ENCODE measurements around the gene SIK2.
"Not testable (repeated sequence)": the region's sequence is repeated elsewhere in the genome, so short reads cannot be mapped to it uniquely, and the experiment has no call there.

The SIK2 gene

DNA sequence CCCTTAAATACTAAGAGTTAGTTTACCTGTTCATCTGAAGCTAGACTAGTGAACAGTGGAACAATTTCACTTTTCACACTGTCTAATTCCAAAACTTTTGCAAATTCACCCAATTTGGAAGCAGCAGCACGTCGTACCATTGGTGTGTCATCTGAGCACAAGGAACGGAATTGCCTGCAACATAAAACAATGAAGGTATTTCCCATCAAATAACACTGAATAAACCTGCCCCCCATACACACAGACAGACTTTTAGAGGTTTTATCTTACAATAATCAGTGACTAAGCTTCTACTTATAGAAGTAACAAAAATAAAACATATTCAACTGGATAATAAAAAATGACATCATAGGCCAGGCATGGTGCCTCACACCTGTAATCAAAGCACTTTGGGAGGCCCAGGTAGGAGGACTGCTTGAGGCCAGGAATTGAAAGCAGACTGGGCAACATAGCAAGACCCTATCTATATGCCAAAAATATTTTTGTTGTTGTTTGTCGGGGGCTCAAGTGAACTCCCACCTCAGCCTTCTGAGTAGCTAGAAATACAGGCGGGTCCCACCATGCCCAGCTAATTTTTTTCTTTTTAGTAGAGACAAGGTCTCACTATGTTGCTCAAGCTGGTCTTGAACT lies 157.6 kb downstream of the SIK2 start:
- DNase-seq (ENCODE audit: low read depth in 2 of 2): no peak

GRCh38 chr11:111761036-111761435 lies 158.8 kb downstream of the SIK2 start:
- DNase-seq (ENCODE audit: low read depth in 2 of 2): no peak

- DNase-seq (ENCODE audit: low read depth in 2 of 2): no peak
Measured at GRCh38 chr11:111762526-111762925, 160.3 kb downstream of the SIK2 start.

- no peak for DNase-seq (ENCODE audit: low read depth in 2 of 2)
Measured at GRCh38 chr11:111762981-111763643, 160.9 kb downstream of the SIK2 start.

GRCh38 chr11:111764621-111765020 lies 162.4 kb downstream of the SIK2 start:
- no peak for DNase-seq (ENCODE audit: low read depth in 2 of 2)

- DNase-seq (ENCODE audit: low read depth in 2 of 2): no peak
Measured at GRCh38 chr11:111765320-111765983, 163.2 kb downstream of the SIK2 start.

DNA sequence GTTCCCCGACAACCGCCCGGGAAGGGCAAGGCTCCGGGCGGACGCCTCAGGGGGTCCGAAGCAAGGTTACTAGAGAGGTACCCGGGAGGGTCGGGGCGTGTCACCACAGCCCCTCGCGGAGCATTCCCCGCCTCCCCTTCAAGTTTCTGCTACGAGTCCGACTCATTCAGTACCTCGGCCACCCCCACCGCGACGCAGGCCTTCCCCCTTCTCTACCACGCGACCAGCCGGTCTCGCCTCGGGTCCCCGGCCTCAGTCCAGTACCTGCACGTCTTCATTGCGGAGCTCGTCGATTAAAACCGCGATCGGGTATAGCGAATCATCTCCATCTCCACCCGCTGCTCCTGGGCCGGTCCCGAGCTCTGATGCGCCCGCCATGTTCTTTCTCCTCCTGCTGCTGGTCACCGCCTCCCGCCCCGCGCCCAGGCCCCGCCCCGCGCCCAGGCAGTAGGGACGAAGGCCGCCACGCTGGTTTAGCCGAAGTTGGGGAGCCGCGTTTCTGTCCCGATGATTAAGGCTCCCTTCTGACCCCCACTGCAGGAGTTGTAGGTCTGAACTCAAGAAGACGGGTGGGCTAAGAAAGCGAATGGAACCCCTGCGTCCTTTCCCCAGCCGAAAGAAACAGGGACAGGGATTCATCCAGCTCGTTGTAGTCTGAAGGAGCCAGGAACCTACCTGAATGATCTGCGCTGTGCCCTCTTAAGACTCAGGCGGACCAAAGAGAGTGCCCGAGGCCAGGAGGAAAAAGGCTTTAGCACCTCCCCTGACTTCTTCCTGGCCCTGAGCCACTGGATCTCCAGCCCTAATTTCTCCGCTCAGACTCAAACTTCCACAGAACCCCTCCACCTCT lies 164.0 kb downstream of the SIK2 start, which contains the start of gene PPP2R1B:
Gene PPP2R1B (minus strand): TSS at position 406 of the 850 bp plus-strand sequence. CDS start 28 bp downstream, at position 378.
- peak; percentile 42 to 60 for DNase-seq (ENCODE audit: low read depth in 2 of 2)

DNA sequence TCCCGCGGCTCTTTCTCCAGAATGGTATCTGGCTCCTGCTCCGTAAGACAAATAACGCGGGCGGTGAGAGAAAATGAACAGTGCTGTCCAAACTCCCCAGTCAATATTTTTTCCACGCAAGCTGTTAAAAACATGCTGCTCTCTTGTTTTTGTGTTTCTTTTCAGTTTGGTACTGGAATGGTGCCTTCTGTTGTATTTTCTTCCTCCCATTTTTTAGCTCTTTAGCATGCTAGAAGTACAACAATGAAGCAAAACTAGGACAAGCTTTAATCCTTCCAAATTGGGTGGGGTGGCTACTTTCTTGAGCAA lies 164.5 kb downstream of the SIK2 start:
- no peak for DNase-seq (ENCODE audit: low read depth in 2 of 2)

- no peak for DNase-seq (ENCODE audit: low read depth in 2 of 2)
Measured at GRCh38 chr11:111770581-111771134, 168.4 kb downstream of the SIK2 start.

DNA sequence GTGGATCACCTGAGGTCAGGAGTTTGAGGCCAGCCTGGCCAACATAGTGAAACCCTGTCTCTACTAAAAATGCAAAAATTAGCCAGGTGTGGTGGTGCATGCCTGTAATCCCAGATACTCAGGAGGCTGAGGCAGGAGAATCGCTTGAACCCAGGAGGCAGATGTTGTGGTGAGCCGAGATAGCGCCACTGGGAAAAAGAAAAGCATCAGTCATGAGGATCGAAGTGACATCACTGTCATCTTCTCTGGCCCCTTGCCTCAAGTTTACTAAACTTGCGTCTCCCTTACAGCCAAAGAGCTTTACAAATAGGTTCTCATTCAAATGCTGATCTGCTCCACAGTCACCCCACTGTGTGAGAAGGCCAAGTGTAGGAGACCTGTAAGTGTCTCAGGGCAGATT lies 169.0 kb downstream of the SIK2 start:
- not testable (repeated sequence) for DNase-seq (ENCODE audit: low read depth in 2 of 2)

DNA sequence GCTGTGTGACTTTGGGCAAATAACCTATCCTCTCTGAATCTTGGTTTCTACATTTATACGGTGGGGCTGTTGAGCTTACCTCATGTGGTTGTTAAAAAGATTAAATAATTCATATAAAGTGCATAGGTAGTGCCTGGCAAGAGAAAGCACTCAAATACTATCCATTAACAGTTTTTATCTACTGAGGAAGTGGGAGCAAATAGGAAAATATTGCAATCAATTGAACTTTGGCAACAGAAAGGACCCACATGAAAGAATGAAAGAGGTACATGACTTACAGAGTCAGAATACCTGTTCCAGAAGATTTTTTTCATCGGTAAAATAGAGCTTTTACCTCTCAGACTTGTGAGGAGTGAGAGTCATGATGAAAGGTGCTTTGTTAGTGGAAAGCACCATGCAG lies 170.3 kb downstream of the SIK2 start:
- no peak for DNase-seq (ENCODE audit: low read depth in 2 of 2)

GRCh38 chr11:111774955-111775710 lies 172.9 kb downstream of the SIK2 start:
- no peak for DNase-seq (ENCODE audit: low read depth in 2 of 2)

GRCh38 chr11:111776398-111777093 lies 174.3 kb downstream of the SIK2 start:
- DNase-seq (ENCODE audit: low read depth in 2 of 2): no peak

DNA sequence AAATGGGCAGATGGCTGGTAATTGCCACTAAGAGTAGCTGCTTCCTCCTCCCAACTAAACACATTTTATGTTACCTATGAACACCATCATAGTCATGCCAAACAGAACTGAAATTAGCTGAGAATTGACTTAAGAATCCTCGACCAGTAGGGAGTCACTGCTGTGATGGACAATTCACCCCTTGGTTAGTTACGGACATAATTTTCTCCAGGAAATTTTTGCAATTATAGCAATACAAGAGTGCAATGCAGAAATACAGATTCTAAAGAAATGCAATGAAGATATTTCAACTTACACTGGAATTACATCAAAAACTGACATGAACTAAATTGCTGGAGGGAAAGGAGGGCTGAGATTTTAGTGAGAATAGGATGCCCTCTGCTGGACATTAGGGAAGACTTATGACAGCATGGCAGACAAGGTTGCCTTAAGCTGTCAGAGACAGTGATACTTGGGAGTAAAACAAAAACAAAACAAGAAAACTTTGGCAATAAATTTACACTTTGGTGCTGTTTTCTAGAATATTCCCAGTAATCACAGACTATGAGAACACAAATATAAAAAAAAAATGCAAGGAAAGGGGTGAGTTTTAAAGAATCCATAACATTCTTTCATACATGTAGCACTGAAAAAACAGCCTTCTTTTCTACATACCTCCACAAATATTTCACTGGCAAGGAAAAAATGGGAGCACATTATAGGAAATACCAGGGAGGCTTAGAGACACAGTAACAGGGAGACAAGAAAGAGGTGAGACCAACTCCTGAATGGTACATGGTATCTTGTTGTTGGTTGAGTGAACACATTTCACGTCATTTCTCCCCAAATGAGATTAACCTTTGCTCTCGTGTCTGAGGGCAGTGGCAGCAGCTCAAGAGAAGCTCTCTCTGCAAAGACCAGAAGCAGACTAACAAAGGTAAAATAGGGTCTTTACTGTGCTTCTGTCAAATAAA lies 175.1 kb downstream of the SIK2 start:
- peak in 1 of 2 donors; percentile 16 for DNase-seq (ENCODE audit: low read depth in 2 of 2)

DNA sequence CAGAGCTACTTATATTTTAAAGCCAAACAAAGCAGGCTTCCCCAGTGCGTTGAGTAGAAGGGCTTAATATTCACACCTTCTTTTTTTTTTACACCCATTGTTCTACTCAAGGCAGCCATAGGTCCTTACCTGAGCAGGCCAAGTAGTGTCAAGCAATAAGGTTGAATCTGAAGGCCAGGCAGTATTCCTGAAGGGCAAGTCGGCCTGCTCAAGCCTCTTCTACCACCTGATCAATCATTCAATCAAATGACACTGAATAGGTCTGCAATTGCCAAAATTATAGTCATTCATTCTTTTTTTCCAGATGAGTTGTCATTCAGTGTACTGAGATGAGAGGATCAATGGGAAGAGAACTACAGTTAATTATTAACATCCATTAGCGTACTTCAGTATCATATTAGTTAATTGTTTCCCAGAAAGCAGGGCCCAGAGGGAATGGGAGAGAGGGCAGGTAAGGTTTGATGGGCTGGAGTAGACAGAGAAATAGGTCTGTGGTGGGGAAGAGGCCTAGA lies 175.9 kb downstream of the SIK2 start:
- DNase-seq (ENCODE audit: low read depth in 2 of 2): no peak

DNA sequence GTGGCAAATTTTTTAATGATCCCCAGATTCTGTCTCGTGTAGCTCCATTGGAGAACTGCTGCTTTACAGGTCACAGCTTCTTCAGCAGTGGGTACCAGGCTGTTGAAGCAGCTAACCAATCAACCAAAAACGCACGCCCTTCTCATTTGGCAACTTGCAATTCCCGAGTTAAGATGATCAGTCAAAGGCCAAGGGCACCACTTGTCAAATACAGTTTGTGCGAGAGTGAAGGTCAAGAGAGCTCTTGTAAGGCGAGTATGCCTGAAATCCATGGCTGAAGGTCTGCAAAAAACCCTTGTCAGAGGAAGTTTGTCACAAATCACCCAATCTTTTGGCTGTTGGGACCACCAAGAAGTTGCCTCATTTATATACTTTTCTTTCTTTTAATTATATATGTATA lies 176.9 kb downstream of the SIK2 start:
- no peak for DNase-seq (ENCODE audit: low read depth in 2 of 2)
